WI38 (cell line): ENCODE data around the gene NAPG.
A peak's percentile ranks its signal among the peaks of the same experiment; 100 is the strongest.

Experiments used
- H3K4me3 ChIP-seq: 2 replicates; pipeline ENCODE4 v1.5.1; 2011; ENCODE audit warnings: low read depth, mild to moderate bottlenecking, control low read depth, low read length
- TF ChIP-seq, protein P1 (sequence below): IDR thresholded peaks from 2 replicates; pipeline ENCODE4 v1.5.1; 2012; ENCODE audit warnings: low read depth, mild to moderate bottlenecking, control low read depth, low read length

NAPG gene

DNA sequence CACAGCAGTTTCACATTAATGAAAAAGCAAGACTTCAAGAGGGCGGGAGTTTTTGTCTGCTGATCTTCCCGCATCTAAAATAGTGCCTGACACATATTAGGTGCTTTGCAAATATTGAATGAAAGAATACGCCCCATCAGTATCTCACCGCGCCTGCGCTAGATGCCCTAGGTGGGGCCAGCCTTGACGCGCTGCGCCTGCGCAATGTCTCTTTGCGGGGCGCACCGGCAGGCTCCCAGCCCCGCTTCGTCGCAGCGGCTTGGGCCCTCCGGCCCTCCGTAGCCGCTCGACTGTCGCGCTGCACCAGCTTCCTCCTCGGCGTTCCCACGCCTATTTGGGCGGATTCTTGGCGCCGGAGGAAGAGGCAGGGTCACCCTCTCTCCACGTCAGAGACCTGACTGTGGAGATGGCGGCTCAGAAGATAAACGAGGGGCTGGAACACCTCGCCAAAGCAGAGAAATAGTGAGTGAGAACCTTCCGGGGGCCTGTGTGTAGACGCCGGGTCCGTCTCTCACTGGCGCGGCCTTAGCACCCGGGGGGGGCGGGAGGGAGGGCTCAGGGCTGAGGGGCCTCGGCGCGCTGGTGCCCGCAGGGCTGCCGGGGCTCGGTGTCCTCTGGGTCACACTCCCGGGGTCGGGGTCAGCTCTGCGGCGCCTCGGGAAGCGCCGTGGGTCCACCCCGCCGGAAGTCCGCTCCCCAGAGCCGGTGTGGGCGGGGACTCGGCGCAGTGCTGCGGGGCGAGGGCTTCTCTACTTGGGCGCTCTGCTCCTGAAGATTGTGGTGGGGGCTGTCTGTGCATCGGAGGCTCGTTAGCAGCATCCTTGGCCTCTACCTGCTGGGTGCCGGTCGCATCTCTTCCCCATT, at the start of gene NAPG:
Gene NAPG (plus strand): TSS at position 331 of the 864 bp plus-strand sequence. CDS start 76 bp downstream, at position 407.
- TF ChIP-seq, protein P1, sequence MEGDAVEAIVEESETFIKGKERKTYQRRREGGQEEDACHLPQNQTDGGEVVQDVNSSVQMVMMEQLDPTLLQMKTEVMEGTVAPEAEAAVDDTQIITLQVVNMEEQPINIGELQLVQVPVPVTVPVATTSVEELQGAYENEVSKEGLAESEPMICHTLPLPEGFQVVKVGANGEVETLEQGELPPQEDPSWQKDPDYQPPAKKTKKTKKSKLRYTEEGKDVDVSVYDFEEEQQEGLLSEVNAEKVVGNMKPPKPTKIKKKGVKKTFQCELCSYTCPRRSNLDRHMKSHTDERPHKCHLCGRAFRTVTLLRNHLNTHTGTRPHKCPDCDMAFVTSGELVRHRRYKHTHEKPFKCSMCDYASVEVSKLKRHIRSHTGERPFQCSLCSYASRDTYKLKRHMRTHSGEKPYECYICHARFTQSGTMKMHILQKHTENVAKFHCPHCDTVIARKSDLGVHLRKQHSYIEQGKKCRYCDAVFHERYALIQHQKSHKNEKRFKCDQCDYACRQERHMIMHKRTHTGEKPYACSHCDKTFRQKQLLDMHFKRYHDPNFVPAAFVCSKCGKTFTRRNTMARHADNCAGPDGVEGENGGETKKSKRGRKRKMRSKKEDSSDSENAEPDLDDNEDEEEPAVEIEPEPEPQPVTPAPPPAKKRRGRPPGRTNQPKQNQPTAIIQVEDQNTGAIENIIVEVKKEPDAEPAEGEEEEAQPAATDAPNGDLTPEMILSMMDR: no peak
- peak within 1 kb of the TSS; percentile 96 for H3K4me3 ChIP-seq

DNA sequence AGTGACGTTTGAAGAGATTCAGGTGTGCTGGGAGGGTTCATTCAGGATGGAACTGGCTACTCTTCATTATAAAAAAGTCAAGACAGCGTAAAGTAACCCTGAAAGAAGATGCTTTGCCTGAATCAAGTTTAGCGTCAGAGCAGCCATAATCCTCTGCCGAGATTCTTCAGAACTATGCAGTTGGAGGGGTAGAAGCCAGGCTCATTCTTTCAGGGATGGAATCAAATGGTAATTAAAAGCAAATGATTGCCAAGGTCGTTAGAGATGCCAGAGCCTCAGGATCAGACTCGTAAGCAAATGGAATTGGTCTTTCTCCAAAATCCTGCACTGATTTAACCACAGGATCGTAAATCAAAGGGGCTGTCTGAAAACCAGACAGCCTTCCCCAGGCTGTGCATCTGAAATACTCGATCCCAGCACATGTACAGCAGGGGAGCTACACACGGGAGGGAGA, 49.5 kb upstream of the NAPG start:
- no peak overlapping the region for H3K4me3 ChIP-seq
- TF ChIP-seq, protein P1: no peak

DNA sequence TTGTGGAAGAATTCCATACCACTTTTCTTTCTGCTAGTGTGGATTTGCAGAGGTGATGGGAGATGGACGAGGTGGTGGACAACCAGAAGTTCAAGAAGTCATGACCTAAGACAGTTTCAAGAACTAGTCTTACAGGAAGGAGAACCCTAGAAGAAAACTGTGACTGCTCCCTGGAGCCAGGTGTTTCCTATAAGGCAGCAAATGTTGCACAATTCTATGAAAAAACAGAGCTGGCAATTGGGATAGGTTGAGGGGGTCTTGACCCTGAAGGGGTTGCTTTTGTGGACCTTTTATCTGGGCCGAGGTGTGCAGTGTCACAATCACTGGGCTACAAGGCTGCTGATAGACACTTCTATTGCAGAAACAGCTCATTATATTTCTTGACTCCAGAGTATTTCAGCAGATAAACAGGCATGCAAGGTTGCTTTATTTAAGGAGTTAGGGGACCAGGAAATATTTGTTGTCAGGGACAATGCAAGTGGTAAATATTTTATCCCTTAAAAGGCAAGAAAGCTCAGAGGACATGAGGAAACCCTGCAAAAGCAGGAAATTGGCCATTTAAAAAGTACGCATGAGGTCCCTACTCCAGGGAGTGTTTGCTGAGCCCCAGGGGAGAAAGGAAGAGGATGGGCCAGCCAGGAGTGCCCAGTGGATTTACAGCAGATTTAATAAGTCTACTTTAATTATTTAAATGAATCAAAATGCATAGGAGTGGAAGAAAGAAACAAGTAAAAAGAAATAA, 48.5 kb upstream of the NAPG start:
- H3K4me3 ChIP-seq: no peak overlapping the region
- TF ChIP-seq, protein P1: no peak

DNA sequence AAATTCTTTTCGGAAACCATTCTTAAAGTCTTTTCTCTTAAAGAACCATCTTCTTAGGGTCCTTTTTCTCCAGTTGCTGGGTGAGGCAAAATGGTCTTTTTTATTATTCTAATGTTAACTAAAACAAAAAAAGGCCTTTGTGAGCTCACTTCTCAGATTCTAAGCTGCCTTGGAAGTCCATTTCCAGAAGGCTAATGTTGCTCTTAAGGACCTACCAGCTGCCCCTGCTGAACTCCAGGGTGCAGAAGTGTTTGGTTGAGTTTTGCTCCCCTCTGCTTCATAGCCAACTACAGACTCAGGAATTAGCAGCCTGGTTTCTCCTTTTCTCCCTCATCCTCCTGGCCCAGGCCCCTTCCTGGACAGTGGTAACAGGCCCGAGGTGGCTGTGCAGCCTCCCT, 48.0 kb upstream of the NAPG start:
- TF ChIP-seq, protein P1: no peak
- no peak overlapping the region for H3K4me3 ChIP-seq

- TF ChIP-seq, protein P1: no peak
- H3K4me3 ChIP-seq: no peak overlapping the region
Observed at GRCh38 chr18:10481831-10482230, 44.0 kb upstream of the NAPG start.

GRCh38 chr18:10482363-10482984, 43.4 kb upstream of the NAPG start:
- TF ChIP-seq, protein P1: no peak
- no peak overlapping the region for H3K4me3 ChIP-seq
